GM12878 (cell line): ENCODE data around the gene KIF6.

Experiments used
- CTCF ChIP-seq, 3 experiments: IDR thresholded peaks in 2 of 3; conservative IDR thresholded peaks in 1 of 3; 2 replicates each; pipeline ENCODE4 v1.5.1; 2011; ENCODE audit warnings: low read depth in 3 of 3, low read length in 3 of 3, mild to moderate bottlenecking in 3 of 3, control low read depth in 2 of 3, moderate library complexity in 2 of 3, inconsistent platforms in 1 of 3, mixed read lengths in 1 of 3; ENCODE audit not compliant: control insufficient read depth in 2 of 3, insufficient read depth in 1 of 3; ENCODE audit errors: extremely low read depth in 1 of 3
- HDAC2 ChIP-seq: fragments of 200-600 bp; sonication (generic); IDR thresholded peaks from 2 replicates; pipeline ENCODE4 v1.6.1; 2017
- JUND ChIP-seq: IDR thresholded peaks from 2 replicates; pipeline ENCODE4 v1.6.1; 2012; ENCODE audit warnings: low read depth, mild to moderate bottlenecking, low read length, improper control_type of control experiment, moderate library complexity
- MYB ChIP-seq: fragments of 150-350 bp; IDR thresholded peaks from 2 replicates; pipeline ENCODE4 v1.6.1; 2014; ENCODE audit warnings: mild to moderate bottlenecking, low read depth, low read length, borderline replicate concordance
- POLR2A ChIP-seq: IDR thresholded peaks from 2 replicates; pipeline ENCODE4 v1.6.1; 2011; ENCODE audit warnings: low read depth, mild to moderate bottlenecking, low read length
- RFX5 ChIP-seq: IDR thresholded peaks from 2 replicates; pipeline ENCODE4 v1.6.1; 2011; ENCODE audit warnings: low read depth, low read length, improper control_type of control experiment
- SMC3 ChIP-seq: IDR thresholded peaks from 2 replicates; pipeline ENCODE4 v1.6.1; 2011; ENCODE audit warnings: low read length, improper control_type of control experiment, borderline replicate concordance
- TF ChIP-seq, protein P1 (sequence below): fragments of 450-650 bp; IDR thresholded peaks from 2 replicates; pipeline ENCODE4 v1.6.1; 2017; ENCODE audit warnings: mild to moderate bottlenecking

DNA sequence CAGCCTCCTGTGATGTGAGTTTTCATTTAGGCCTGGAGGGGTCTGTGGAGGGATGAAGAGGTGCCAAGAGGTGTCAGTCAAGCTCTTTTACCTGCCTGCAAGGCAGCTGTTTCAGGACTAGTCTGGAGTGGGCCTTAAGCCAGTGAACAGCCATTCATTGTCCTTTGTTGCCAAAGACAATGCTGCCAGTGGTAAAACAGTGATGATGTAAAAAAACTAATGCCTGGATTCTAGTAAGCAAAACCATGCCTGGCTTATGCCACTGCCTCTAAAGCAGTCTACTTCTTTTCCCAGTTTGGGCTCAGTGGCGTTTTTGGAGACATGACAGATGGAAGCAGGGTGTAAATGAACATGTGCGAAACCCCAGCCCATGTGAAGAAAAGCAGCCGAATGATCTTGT is 309.2 kb downstream of the KIF6 start:
- TF ChIP-seq POLR2A, result no peak
- TF ChIP-seq HDAC2, result no peak
- no peak for TF ChIP-seq CTCF (IDR thresholded peaks at IDR 0.05 in 2 of 3, conservative IDR thresholded peaks at IDR 0.05 in 1 of 3; ENCODE audit: control insufficient read depth in 2 of 3, extremely low read depth in 1 of 3, insufficient read depth in 1 of 3, low read depth in 3 of 3, low read length in 3 of 3)
- TF ChIP-seq, protein P1, sequence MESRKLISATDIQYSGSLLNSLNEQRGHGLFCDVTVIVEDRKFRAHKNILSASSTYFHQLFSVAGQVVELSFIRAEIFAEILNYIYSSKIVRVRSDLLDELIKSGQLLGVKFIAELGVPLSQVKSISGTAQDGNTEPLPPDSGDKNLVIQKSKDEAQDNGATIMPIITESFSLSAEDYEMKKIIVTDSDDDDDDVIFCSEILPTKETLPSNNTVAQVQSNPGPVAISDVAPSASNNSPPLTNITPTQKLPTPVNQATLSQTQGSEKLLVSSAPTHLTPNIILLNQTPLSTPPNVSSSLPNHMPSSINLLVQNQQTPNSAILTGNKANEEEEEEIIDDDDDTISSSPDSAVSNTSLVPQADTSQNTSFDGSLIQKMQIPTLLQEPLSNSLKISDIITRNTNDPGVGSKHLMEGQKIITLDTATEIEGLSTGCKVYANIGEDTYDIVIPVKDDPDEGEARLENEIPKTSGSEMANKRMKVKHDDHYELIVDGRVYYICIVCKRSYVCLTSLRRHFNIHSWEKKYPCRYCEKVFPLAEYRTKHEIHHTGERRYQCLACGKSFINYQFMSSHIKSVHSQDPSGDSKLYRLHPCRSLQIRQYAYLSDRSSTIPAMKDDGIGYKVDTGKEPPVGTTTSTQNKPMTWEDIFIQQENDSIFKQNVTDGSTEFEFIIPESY, result no peak
- TF ChIP-seq RFX5, result no peak
- no peak for TF ChIP-seq MYB
- TF ChIP-seq SMC3, result no peak
- no peak for TF ChIP-seq JUND
